Peyer's patch (tissue), 4 donors: ENCODE measurements around the gene ACSS1.

Source experiments
- POLR2A ChIP-seq, 2 donors: fragments of 450-650 bp; IDR thresholded peaks; one replicate each; pipeline ENCODE4 v1.5.1; 2017; ENCODE audit warnings: antibody characterized with exemption in 2 of 2, mild to moderate bottlenecking in 2 of 2, moderate library complexity in 2 of 2
- TF ChIP-seq, protein P1 (sequence below), 6 experiments: fragments of 450-650 bp in 4 of 6; fragments of 200-600 bp in 2 of 6; sonication (generic) in 1 of 6; IDR thresholded peaks; one replicate each; pipeline ENCODE4 v1.5.1; 2017 to 2019; ENCODE audit warnings: antibody characterized with exemption in 6 of 6, mild to moderate bottlenecking in 3 of 6, moderate library complexity in 1 of 6

DNA sequence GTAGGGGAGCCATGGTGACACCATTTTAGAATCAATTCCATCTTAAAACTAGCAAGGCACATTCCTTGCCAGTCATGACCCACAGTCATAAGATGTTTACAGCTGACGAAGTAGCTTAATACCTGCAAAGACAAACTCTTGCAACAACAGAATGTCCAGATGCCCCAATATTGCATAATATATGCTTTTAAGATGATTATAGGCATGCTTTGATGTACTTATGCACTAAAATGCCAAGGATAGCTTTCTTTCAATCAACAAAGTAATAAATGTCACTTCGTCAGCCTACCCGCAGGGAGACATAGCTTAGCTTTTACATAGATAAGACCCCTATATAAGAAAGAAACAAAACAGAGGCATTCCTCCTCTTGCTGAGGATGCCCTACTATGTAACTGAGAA is 26.7 kb downstream of the ACSS1 start:
- TF ChIP-seq, protein P1, sequence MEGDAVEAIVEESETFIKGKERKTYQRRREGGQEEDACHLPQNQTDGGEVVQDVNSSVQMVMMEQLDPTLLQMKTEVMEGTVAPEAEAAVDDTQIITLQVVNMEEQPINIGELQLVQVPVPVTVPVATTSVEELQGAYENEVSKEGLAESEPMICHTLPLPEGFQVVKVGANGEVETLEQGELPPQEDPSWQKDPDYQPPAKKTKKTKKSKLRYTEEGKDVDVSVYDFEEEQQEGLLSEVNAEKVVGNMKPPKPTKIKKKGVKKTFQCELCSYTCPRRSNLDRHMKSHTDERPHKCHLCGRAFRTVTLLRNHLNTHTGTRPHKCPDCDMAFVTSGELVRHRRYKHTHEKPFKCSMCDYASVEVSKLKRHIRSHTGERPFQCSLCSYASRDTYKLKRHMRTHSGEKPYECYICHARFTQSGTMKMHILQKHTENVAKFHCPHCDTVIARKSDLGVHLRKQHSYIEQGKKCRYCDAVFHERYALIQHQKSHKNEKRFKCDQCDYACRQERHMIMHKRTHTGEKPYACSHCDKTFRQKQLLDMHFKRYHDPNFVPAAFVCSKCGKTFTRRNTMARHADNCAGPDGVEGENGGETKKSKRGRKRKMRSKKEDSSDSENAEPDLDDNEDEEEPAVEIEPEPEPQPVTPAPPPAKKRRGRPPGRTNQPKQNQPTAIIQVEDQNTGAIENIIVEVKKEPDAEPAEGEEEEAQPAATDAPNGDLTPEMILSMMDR (IDR thresholded peaks at IDR 0.05) = no peak
- no peak for TF ChIP-seq POLR2A (IDR thresholded peaks at IDR 0.05)
